Adipocyte (in vitro differentiated cells): ENCODE data around the gene AGBL4.

Experiments
- DNase-seq: peaks from one replicate; pipeline ENCODE4 v3.0.0-alpha.2; 2015; ENCODE audit warnings: low read depth
- H3K27me3 ChIP-seq: replicated peaks from 2 replicates; pipeline ENCODE4 v1.7.0; 2013; ENCODE audit warnings: mild to moderate bottlenecking, low read length, moderate library complexity; ENCODE audit not compliant: control insufficient read depth, insufficient read depth
- H3K36me3 ChIP-seq: 2 replicates; pipeline ENCODE4 v1.7.0; 2013; ENCODE audit warnings: low read length, mild to moderate bottlenecking, moderate library complexity; ENCODE audit not compliant: control insufficient read depth, insufficient read depth, severe bottlenecking
- H3K4me1 ChIP-seq: 2 replicates; pipeline ENCODE4 v1.7.0; 2013; ENCODE audit warnings: mild to moderate bottlenecking, low read length, moderate library complexity; ENCODE audit not compliant: control insufficient read depth, insufficient read depth
- H3K4me3 ChIP-seq: 2 replicates; pipeline ENCODE4 v1.7.0; 2013; ENCODE audit warnings: mild to moderate bottlenecking, low read length, moderate library complexity
- H3K9ac ChIP-seq: 2 replicates; pipeline ENCODE4 v1.7.0; 2013; ENCODE audit warnings: mild to moderate bottlenecking, low read length, moderate library complexity
- H3K9me3 ChIP-seq: 2 replicates; pipeline ENCODE4 v1.7.0; 2013; ENCODE audit warnings: mild to moderate bottlenecking, low read length, moderate library complexity; ENCODE audit not compliant: control insufficient read depth

AGBL4 gene

GRCh38 chr1:48693180-48693579 lies 1330.6 kb downstream of the AGBL4 start:
- Histone ChIP-seq H3K4me3 (no peak overlapping the region), H3K27me3 (peaks cover 20% of the 10 kb centered on the region), H3K4me1 (no peaks in the 10 kb centered on the region), H3K9me3 (no peaks in the 10 kb centered on the region), H3K36me3 (no peaks in the 10 kb centered on the region), H3K9ac (no peak overlapping the region)
- no peak for DNase-seq

- H3K9ac ChIP-seq: no peak overlapping the region
- no peak for DNase-seq
- no peak overlapping the region for H3K4me3 ChIP-seq
- no peaks in the 10 kb centered on the region for H3K4me1 ChIP-seq
- H3K27me3 ChIP-seq: peaks cover 20% of the 10 kb centered on the region
- H3K9me3 ChIP-seq: no peaks in the 10 kb centered on the region
- H3K36me3 ChIP-seq: no peaks in the 10 kb centered on the region
Observed at GRCh38 chr1:48692235-48692634, 1331.5 kb downstream of the AGBL4 start.

- DNase-seq: no peak
- peaks cover 20% of the 10 kb centered on the region for H3K27me3 ChIP-seq
- H3K9ac ChIP-seq: no peak overlapping the region
- H3K4me3 ChIP-seq: no peak overlapping the region
- no peaks in the 10 kb centered on the region for H3K4me1 ChIP-seq
- H3K36me3 ChIP-seq: no peaks in the 10 kb centered on the region
- H3K9me3 ChIP-seq: no peaks in the 10 kb centered on the region
Observed at GRCh38 chr1:48691429-48692001, 1332.2 kb downstream of the AGBL4 start.

- Histone ChIP-seq H3K9ac (no peak overlapping the region), H3K4me3 (no peak overlapping the region), H3K9me3 (no peaks in the 10 kb centered on the region), H3K36me3 (no peaks in the 10 kb centered on the region), H3K27me3 (peaks cover 18% of the 10 kb centered on the region), H3K4me1 (no peaks in the 10 kb centered on the region)
- peak; percentile 13 for DNase-seq
Observed at GRCh38 chr1:48688102-48688760, 1335.5 kb downstream of the AGBL4 start.

GRCh38 chr1:48687282-48688045 lies 1336.3 kb downstream of the AGBL4 start:
- Histone ChIP-seq H3K9me3 (no peaks in the 10 kb centered on the region), H3K4me1 (no peaks in the 10 kb centered on the region), H3K27me3 (peaks cover 10% of the 10 kb centered on the region), H3K9ac (no peak overlapping the region), H3K36me3 (no peaks in the 10 kb centered on the region), H3K4me3 (no peak overlapping the region)
- DNase-seq: no peak

- Histone ChIP-seq H3K9ac (no peak overlapping the region), H3K4me3 (no peak overlapping the region), H3K27me3 (no peaks in the 10 kb centered on the region), H3K9me3 (no peaks in the 10 kb centered on the region), H3K36me3 (no peaks in the 10 kb centered on the region), H3K4me1 (peaks cover 7% of the 10 kb centered on the region)
- DNase-seq: no peak
Observed at GRCh38 chr1:48686159-48686558, 1337.6 kb downstream of the AGBL4 start.

GRCh38 chr1:48684381-48684780 lies 1339.4 kb downstream of the AGBL4 start:
- H3K4me1 ChIP-seq: peaks cover 19% of the 10 kb centered on the region

GRCh38 chr1:48683839-48684238 lies 1339.9 kb downstream of the AGBL4 start:
- Histone ChIP-seq H3K9me3 (no peaks in the 10 kb centered on the region), H3K4me1 (peaks cover 25% of the 10 kb centered on the region), H3K36me3 (no peaks in the 10 kb centered on the region), H3K4me3 (no peak overlapping the region), H3K9ac (no peak overlapping the region), H3K27me3 (no peaks in the 10 kb centered on the region)
- DNase-seq: peak; percentile 20

More at GRCh38 chr1:48684381-48684780, 1339.4 kb downstream of the AGBL4 start:
- Histone ChIP-seq H3K9me3 (no peaks in the 10 kb centered on the region), H3K4me3 (no peak overlapping the region), H3K9ac (no peak overlapping the region), H3K27me3 (no peaks in the 10 kb centered on the region), H3K36me3 (no peaks in the 10 kb centered on the region)
- DNase-seq: no peak

GRCh38 chr1:48681476-48682305 lies 1342.1 kb downstream of the AGBL4 start:
- Histone ChIP-seq H3K9ac (no peak overlapping the region), H3K27me3 (no peaks in the 10 kb centered on the region), H3K4me1 (peaks cover 31% of the 10 kb centered on the region), H3K4me3 (no peak overlapping the region), H3K9me3 (no peaks in the 10 kb centered on the region), H3K36me3 (no peaks in the 10 kb centered on the region)
- peak; percentile 12 for DNase-seq

GRCh38 chr1:48680411-48681035 lies 1343.2 kb downstream of the AGBL4 start:
- DNase-seq: no peak
- Histone ChIP-seq H3K4me3 (no peak overlapping the region), H3K36me3 (no peaks in the 10 kb centered on the region), H3K4me1 (peaks cover 31% of the 10 kb centered on the region), H3K27me3 (no peaks in the 10 kb centered on the region), H3K9ac (no peak overlapping the region), H3K9me3 (no peaks in the 10 kb centered on the region)
